ENCODE data around the gene TMEM255A.

The TMEM255A gene

DNA sequence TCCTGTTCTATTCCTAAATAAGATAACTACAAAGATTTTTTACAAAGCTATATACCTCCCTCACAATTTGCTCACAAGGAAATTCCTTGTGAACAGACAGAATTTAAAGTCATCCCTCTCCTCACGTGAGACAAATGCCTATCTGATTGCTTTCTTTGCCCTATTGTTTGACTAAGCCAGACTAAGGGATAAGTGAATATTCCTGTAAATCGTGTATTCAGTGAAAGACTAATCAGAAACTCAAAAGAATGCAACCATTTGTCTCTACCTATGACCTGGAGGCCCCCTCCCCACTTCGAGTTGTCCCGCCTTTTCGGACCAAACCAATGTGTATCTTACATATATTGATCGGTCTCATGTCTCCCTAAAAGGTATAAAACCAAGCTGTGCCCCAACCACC is 76.0 kb downstream of the TMEM255A start:
- H3K27ac ChIP-seq: no peak overlapping the region
- H3K4me3 ChIP-seq (ENCODE audit: low read depth, low read length): no peak overlapping the region
- no peak for DNase-seq
- H3K9me3 ChIP-seq (ENCODE audit: severe bottlenecking): no peaks in the 10 kb centered on the region
- H3K36me3 ChIP-seq: no peaks in the 10 kb centered on the region
- no peaks in the 10 kb centered on the region for H3K27me3 ChIP-seq (ENCODE audit: insufficient read depth, low read depth, severe bottlenecking)
- TF ChIP-seq, protein P1, sequence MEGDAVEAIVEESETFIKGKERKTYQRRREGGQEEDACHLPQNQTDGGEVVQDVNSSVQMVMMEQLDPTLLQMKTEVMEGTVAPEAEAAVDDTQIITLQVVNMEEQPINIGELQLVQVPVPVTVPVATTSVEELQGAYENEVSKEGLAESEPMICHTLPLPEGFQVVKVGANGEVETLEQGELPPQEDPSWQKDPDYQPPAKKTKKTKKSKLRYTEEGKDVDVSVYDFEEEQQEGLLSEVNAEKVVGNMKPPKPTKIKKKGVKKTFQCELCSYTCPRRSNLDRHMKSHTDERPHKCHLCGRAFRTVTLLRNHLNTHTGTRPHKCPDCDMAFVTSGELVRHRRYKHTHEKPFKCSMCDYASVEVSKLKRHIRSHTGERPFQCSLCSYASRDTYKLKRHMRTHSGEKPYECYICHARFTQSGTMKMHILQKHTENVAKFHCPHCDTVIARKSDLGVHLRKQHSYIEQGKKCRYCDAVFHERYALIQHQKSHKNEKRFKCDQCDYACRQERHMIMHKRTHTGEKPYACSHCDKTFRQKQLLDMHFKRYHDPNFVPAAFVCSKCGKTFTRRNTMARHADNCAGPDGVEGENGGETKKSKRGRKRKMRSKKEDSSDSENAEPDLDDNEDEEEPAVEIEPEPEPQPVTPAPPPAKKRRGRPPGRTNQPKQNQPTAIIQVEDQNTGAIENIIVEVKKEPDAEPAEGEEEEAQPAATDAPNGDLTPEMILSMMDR (IDR thresholded peaks at IDR 0.05; ENCODE audit: low read depth, low read length): no peak

DNA sequence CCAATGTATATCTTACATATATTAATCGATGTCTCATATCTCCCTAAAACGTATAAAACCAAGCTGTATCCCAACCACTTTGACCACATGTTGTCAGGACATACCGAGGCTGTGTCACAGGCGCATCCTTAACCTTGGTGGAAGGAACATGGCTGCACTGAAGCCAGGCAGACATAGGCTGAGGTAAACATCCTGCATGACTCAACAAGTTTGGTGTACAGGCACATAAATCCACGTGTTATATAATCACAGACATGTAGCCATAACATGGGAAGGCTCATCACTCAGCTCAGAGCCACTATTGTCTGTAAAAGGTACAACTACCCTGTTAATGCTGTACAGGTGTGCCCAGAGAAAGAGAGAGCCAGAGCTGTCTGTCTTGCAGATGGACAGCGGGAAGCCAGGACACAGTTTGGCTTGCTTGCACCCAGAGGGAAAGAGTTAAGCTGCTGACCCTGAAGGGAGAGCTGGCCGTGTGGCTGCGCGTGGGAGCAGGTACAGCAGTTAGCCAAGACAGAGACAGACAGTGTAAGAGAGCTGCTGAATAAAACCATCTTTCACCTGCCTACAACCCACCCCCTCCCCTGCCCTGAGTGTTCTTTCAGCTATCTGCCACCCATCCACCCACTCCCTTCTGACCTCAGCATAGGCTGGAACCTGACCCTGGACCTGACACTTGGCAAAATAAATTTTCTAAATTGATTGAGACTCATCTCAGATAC is 82.9 kb downstream of the TMEM255A start:
- no peak overlapping the region for H3K27ac ChIP-seq
- H3K36me3 ChIP-seq: no peaks in the 10 kb centered on the region
- no peaks in the 10 kb centered on the region for H3K9me3 ChIP-seq (ENCODE audit: severe bottlenecking)
- TF ChIP-seq, protein P1 (IDR thresholded peaks at IDR 0.05; ENCODE audit: low read depth, low read length): no peak
- DNase-seq: no peak
- H3K27me3 ChIP-seq (ENCODE audit: insufficient read depth, low read depth, severe bottlenecking): no peaks in the 10 kb centered on the region
- no peak overlapping the region for H3K4me3 ChIP-seq (ENCODE audit: low read depth, low read length)

DNA sequence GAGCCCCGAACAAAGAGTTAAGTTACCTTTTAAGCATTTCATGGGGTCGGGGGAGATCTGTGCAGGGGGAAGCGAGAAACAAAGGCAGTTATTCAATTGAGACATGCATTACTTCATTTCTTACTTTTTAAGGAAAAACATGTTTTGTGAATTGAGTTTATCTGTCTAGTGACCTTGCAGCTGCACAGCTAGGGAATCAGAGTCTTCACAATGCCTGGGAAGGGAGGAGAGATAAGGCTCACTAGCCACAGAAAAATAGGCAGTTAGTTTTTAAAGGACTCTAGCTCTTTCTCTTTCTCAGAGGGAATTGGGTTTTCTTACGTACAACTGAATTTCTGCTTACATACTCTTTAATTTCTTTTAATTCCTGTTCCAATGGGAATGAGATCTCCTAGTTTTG is 86.9 kb downstream of the TMEM255A start:
- no peak for DNase-seq
- Histone ChIP-seq H3K27ac (no peak overlapping the region), H3K36me3 (no peaks in the 10 kb centered on the region), H3K9me3 (ENCODE audit: severe bottlenecking) (no peaks in the 10 kb centered on the region), H3K4me3 (ENCODE audit: low read depth, low read length) (no peak overlapping the region), H3K27me3 (ENCODE audit: insufficient read depth, low read depth, severe bottlenecking) (no peaks in the 10 kb centered on the region)
- TF ChIP-seq, protein P1 (IDR thresholded peaks at IDR 0.05; ENCODE audit: low read depth, low read length): no peak

DNA sequence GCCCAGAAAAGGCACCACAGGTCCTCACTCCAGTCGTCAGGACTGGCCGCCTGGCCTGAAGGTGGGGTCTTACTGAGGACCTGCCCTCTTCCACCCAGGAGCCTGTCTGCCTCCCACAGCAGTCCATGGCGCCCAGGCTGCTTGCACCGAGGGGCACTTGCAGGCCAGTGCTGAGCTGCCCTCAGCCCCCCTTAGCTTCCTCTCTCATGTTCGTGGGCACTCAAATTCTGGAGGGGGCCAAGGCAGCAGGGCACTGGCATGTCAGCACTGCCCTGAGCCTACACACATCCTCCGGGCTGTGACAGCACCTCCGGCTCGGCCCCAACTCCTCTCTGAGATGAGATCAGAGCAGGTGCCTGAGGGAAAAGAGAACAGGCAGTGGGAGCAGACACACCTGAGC is 87.9 kb downstream of the TMEM255A start:
- DNase-seq: no peak
- H3K4me3 ChIP-seq (ENCODE audit: low read depth, low read length): no peak overlapping the region
- H3K27me3 ChIP-seq (ENCODE audit: insufficient read depth, low read depth, severe bottlenecking): no peaks in the 10 kb centered on the region
- no peaks in the 10 kb centered on the region for H3K36me3 ChIP-seq
- TF ChIP-seq, protein P1 (IDR thresholded peaks at IDR 0.05; ENCODE audit: low read depth, low read length): no peak
- H3K27ac ChIP-seq: no peak overlapping the region
- no peaks in the 10 kb centered on the region for H3K9me3 ChIP-seq (ENCODE audit: severe bottlenecking)

DNA sequence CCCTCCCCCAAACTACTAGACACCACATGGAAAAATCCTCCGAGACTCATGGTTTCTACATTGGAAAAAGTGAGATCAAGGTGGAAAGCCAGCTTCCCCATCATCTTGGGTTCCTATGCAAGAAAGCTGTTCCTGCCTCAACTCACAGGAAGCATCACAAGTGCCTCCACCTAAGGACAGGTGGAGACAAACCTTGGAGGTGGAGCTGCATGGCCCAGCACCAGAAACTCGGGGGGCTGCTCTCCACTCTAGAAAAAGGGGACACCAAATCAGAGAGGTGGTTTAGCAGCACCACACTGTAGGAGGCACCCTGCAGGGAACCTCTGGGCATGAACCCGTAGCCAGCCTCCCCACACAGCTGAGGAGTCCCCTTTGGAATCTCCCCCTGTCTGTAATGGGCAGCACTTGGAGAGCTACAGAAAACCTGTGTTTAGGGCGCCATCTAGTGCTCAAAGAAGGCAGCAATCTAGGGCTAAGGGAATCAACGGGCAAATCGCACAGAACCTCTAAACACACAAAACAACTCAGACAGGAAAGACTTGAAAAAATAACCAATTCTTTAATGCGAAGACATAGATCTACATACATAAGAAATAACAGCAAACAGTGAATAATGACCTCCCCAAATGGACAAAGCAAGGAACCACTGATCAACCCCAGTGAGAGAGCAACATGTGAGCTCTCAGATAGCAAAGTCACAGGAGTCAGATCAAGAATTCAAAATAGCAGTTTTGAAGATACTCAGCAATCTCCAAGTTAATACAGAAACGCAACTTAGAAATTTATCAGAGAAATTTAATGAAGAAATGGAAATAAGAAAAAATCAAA is 97.6 kb downstream of the TMEM255A start:
- Histone ChIP-seq H3K4me3 (ENCODE audit: low read depth, low read length) (no peak overlapping the region), H3K27ac (no peak overlapping the region), H3K9me3 (ENCODE audit: severe bottlenecking) (no peaks in the 10 kb centered on the region), H3K27me3 (ENCODE audit: insufficient read depth, low read depth, severe bottlenecking) (peaks cover 2% of the 10 kb centered on the region), H3K36me3 (no peaks in the 10 kb centered on the region)
- TF ChIP-seq, protein P1 (IDR thresholded peaks at IDR 0.05; ENCODE audit: low read depth, low read length): peak; percentile 80
- peak; percentile 66 for DNase-seq

All from WERI-Rb-1 (cell line).